Choroid plexus epithelial cell (primary cell): ENCODE measurements around the gene ARHGAP27.

Source experiments
- DNase-seq: peaks from one replicate; pipeline ENCODE4 v3.0.0-alpha.2; 2010; ENCODE audit warnings: low read depth
- H3K4me3 ChIP-seq: 2 replicates; pipeline ENCODE4 v1.5.1; 2011; ENCODE audit warnings: low read depth, mild to moderate bottlenecking, control low read depth, low read length, moderate library complexity
- CTCF ChIP-seq: conservative IDR thresholded peaks from 2 replicates; pipeline ENCODE4 v1.5.1; 2011; ENCODE audit warnings: low read depth, mild to moderate bottlenecking, control low read depth, inconsistent platforms, low read length, moderate library complexity

Gene ARHGAP27

GRCh38 chr17:45425125-45425983, 7.3 kb downstream of the ARHGAP27 start:
- H3K4me3 ChIP-seq = no peak overlapping the region
- peak; percentile 75 for DNase-seq
- peak; percentile 67 for TF ChIP-seq CTCF

- no peak overlapping the region for H3K4me3 ChIP-seq
- no peak for TF ChIP-seq CTCF
Measured at GRCh38 chr17:45424769-45425124, 7.9 kb downstream of the ARHGAP27 start.

GRCh38 chr17:45423975-45424335, 8.7 kb downstream of the ARHGAP27 start:
- no peak for TF ChIP-seq CTCF
- H3K4me3 ChIP-seq = no peak overlapping the region
- no peak for DNase-seq

More at GRCh38 chr17:45424769-45425124, 7.9 kb downstream of the ARHGAP27 start:
- DNase-seq = no peak

GRCh38 chr17:45423304-45423974, 9.2 kb downstream of the ARHGAP27 start:
- H3K4me3 ChIP-seq = no peak overlapping the region
- no peak for DNase-seq
- TF ChIP-seq CTCF = no peak

- TF ChIP-seq CTCF = no peak
Measured at GRCh38 chr17:45414990-45415881, 17.4 kb downstream of the ARHGAP27 start.

GRCh38 chr17:45413498-45413923, 19.2 kb downstream of the ARHGAP27 start:
- H3K4me3 ChIP-seq = no peak overlapping the region
- no peak for TF ChIP-seq CTCF
- no peak for DNase-seq

More at GRCh38 chr17:45414990-45415881, 17.4 kb downstream of the ARHGAP27 start:
- no peak for DNase-seq
- no peak overlapping the region for H3K4me3 ChIP-seq
